ENCODE results near the gene CHCHD6.
A peak's percentile ranks its signal among the peaks of the same experiment; 100 is the strongest.

CHCHD6 gene

GRCh38 chr3:126671521-126671920 is 32.5 kb upstream of the CHCHD6 start:
- no peak for DNase-seq

GRCh38 chr3:126672340-126672739 is 31.7 kb upstream of the CHCHD6 start:
- DNase-seq = no peak

- DNase-seq = no peak
These were observed 31.3 kb upstream of the CHCHD6 start for GRCh38 chr3:126672741-126673140.

- DNase-seq = no peak
These were observed 26.9 kb upstream of the CHCHD6 start for GRCh38 chr3:126676919-126677705.

- DNase-seq = no peak
These were observed 26.1 kb upstream of the CHCHD6 start for GRCh38 chr3:126677862-126678503.

GRCh38 chr3:126678693-126679317 is 25.2 kb upstream of the CHCHD6 start:
- DNase-seq = peak; percentile 24

GRCh38 chr3:126679318-126679751 is 24.7 kb upstream of the CHCHD6 start:
- DNase-seq = peak; percentile 83

GRCh38 chr3:126679831-126680666 is 24.0 kb upstream of the CHCHD6 start:
- no peak for DNase-seq

GRCh38 chr3:126680667-126681055 is 23.4 kb upstream of the CHCHD6 start:
- no peak for DNase-seq

GRCh38 chr3:126682009-126682408 is 22.0 kb upstream of the CHCHD6 start:
- no peak for DNase-seq

- no peak for DNase-seq
These were observed 21.0 kb upstream of the CHCHD6 start for GRCh38 chr3:126683069-126683468.

GRCh38 chr3:126684218-126684751 is 19.8 kb upstream of the CHCHD6 start:
- peak; percentile 20 for DNase-seq

GRCh38 chr3:126685021-126685420 is 19.0 kb upstream of the CHCHD6 start:
- no peak for DNase-seq

GRCh38 chr3:126685493-126685892 is 18.5 kb upstream of the CHCHD6 start:
- no peak for DNase-seq

- no peak for DNase-seq
These were observed 12.3 kb upstream of the CHCHD6 start for GRCh38 chr3:126691765-126692164.

GRCh38 chr3:126692858-126693257 is 11.2 kb upstream of the CHCHD6 start:
- no peak for DNase-seq

GRCh38 chr3:126693921-126694320 is 10.1 kb upstream of the CHCHD6 start:
- DNase-seq = no peak

- DNase-seq = no peak
These were observed 7.3 kb upstream of the CHCHD6 start for GRCh38 chr3:126696701-126697267.

GRCh38 chr3:126699011-126699410 is 5.0 kb upstream of the CHCHD6 start:
- DNase-seq = no peak

- DNase-seq = no peak
These were observed 614 bp downstream of the CHCHD6 start for GRCh38 chr3:126704494-126705214.

- no peak for DNase-seq
These were observed 2.6 kb downstream of the CHCHD6 start for GRCh38 chr3:126706631-126707030.

Measured in hematopoietic multipotent progenitor cell treated with erythropoietin and hydrocortisone succinate and interleukin-3 and kit ligand, for 4 days (in vitro differentiated cells).